H1 (cell line): ENCODE data around the gene CDK9.

Experiments
- CEBPB ChIP-seq: IDR thresholded peaks from 2 replicates; pipeline ENCODE4 v1.6.1; 2012; ENCODE audit warnings: low read depth, low read length
- CTCF ChIP-seq, 3 experiments: IDR thresholded peaks; 1 replicate in 2 of 3; 2 replicates in 1 of 3; pipeline versions ENCODE4 v1.5.1 to v1.6.1; 2011; ENCODE audit warnings: low read length in 3 of 3, mild to moderate bottlenecking in 3 of 3, inconsistent platforms in 2 of 3, low read depth in 1 of 3, moderate library complexity in 1 of 3; ENCODE audit not compliant: insufficient read depth in 1 of 3; ENCODE audit errors: control extremely low read depth in 1 of 3
- EZH2 ChIP-seq: fragments of 200-600 bp; sonication (generic); IDR thresholded peaks from 2 replicates; pipeline ENCODE4 v1.7.1; 2012; ENCODE audit warnings: low read depth, mild to moderate bottlenecking, moderate library complexity, low read length, inconsistent platforms; ENCODE audit not compliant: severe bottlenecking
- SUZ12 ChIP-seq: fragments of 200-600 bp; sonication (generic); IDR thresholded peaks from 2 replicates; pipeline ENCODE4 v1.6.1; 2012; ENCODE audit warnings: mild to moderate bottlenecking, inconsistent platforms, low read length, moderate library complexity, mixed read lengths
- TBP ChIP-seq: IDR thresholded peaks from 2 replicates; pipeline ENCODE4 v1.6.1; 2011; ENCODE audit warnings: low read depth, low read length, improper control_type of control experiment
- ZNF274 ChIP-seq: IDR thresholded peaks from 2 replicates; pipeline ENCODE4 v1.7.0; 2012; ENCODE audit warnings: low read length, borderline replicate concordance; ENCODE audit errors: extremely low read depth
- TF ChIP-seq, protein P1 (sequence below): IDR thresholded peaks from 2 replicates; pipeline ENCODE4 v1.6.1; 2011; ENCODE audit warnings: low read length, improper control_type of control experiment

DNA sequence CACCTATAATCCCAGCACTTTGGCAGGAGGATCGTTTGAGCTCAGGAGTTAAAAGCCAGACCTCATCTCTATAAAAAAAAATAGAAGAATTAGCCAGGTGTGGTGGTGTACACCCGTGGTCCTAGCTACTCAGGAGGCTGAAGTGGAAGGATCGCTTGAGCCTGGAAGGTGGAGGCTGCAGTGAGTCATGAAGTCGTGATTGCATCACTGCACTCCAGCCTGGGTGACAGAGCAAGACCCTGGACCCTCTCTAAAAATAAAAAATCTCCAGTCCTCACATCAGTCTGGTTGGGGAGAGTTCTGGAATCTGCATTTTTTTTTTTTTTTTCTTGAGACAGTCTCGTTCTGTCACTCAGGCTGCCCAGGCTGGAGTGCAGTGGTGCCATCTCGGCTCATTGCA lies 26.2 kb downstream of the CDK9 start:
- TF ChIP-seq TBP: no peak
- TF ChIP-seq SUZ12: no peak
- no peak for TF ChIP-seq CEBPB
- TF ChIP-seq, protein P1, sequence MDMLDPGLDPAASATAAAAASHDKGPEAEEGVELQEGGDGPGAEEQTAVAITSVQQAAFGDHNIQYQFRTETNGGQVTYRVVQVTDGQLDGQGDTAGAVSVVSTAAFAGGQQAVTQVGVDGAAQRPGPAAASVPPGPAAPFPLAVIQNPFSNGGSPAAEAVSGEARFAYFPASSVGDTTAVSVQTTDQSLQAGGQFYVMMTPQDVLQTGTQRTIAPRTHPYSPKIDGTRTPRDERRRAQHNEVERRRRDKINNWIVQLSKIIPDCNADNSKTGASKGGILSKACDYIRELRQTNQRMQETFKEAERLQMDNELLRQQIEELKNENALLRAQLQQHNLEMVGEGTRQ: no peak
- TF ChIP-seq CTCF (IDR thresholded peaks at IDR 0.05; ENCODE audit: control extremely low read depth in 1 of 3, insufficient read depth in 1 of 3, low read depth in 1 of 3, low read length in 3 of 3): no peak
- TF ChIP-seq EZH2: no peak
- TF ChIP-seq ZNF274: no peak
